ENCODE results near the gene NSMCE1.

NSMCE1 gene

DNA sequence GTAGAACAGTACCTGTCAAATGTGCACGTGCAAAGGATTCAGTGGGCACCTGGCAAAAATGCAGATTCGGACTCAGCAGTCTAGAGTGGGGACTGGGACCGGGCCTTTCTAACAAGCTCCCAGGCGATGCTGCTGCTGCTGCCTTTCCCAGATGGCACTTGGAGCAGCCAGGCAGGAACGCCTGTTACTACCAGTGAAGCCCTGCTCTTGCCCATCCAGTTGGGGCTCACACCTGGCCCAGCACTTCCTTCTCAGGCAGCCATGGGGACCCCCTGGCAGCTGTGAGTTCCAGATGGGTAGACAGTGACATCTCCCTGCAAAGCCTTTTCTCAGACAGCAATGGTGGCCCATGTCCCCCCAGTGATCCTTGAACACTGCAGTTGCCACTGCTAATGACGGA is 34.8 kb downstream of the NSMCE1 start:
- H3K4me3 ChIP-seq (ENCODE audit: low read length) = no peak overlapping the region
- DNase-seq (ENCODE audit: low read depth) = no peak
- TF ChIP-seq, protein P1, sequence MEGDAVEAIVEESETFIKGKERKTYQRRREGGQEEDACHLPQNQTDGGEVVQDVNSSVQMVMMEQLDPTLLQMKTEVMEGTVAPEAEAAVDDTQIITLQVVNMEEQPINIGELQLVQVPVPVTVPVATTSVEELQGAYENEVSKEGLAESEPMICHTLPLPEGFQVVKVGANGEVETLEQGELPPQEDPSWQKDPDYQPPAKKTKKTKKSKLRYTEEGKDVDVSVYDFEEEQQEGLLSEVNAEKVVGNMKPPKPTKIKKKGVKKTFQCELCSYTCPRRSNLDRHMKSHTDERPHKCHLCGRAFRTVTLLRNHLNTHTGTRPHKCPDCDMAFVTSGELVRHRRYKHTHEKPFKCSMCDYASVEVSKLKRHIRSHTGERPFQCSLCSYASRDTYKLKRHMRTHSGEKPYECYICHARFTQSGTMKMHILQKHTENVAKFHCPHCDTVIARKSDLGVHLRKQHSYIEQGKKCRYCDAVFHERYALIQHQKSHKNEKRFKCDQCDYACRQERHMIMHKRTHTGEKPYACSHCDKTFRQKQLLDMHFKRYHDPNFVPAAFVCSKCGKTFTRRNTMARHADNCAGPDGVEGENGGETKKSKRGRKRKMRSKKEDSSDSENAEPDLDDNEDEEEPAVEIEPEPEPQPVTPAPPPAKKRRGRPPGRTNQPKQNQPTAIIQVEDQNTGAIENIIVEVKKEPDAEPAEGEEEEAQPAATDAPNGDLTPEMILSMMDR (conservative IDR thresholded peaks at IDR 0.05; ENCODE audit: low read depth, low read length) = no peak

DNA sequence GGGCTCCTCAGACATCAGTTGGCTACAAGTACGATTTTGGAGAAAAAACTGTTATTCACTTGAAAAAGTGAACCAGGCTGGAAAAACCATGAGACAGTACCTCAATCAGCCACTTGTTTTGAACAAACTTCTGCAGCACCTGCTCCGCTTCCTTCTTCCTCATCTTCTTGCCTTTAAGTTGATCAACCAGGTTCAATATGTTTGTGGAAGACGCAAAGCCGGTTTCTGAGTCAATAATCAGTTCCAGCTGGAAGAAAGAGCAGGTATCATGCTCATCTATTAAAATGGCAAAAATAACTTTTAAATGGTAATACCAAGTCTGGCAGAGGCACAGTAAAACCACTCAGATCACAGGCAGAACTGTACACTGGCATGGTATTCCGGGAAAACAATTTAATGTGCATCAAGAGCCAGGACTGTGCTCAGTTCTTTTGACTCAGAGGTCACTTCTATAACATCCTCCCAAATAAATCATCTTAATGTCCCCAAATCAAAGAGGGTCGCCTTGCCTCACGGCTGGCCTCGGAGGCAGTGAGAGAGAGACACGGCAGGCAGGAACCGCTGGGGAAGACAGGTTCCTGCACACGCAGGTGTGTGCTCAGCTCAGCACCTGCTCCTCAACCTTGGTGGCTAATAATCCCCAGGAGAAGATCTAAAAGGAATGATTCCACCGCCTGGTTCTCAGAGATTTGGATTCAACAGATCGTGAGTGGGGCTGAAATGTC is 35.5 kb downstream of the NSMCE1 start:
- TF ChIP-seq, protein P1 (conservative IDR thresholded peaks at IDR 0.05; ENCODE audit: low read depth, low read length) = no peak
- H3K4me3 ChIP-seq (ENCODE audit: low read length) = no peak overlapping the region
- DNase-seq (ENCODE audit: low read depth) = no peak

DNA sequence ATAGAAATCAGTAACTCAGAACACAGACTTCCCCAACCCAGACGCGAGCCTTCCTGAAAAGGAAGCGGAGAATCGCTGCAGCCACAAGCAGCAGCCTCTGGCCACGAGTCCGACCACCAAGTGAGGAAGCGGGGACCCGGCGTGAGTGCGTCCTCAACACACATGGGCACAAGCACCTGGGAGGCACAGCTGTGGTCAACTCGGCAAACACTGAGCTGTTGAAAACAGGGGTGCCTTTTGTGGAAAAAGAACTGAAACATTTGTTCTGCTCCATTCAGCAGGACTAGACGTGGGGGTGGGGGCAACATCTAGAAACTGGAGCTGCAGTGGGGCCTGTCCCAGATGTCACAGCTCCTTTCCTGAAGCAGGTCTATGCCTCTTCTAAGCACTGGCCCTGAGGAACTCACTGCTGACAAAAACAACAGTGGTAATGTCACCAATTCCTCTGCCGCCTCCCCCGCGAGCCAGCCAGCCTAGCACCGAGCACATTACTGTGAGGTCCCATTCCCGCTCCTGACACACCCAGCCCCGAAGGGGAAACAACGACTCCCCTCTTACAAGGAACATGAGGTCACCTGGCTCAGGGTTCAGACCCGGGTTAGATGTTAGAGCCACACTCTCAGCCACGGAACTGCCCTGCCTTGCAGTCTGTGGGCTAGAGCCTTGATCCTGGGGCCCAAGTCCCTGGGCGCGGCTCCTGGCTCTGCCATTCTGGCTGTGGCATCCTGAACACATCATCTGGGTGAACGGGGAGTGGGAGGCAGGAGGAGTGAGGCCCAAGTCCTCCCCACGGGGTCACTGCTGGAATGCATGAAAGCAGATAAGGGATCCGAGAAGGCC is 36.3 kb downstream of the NSMCE1 start:
- TF ChIP-seq, protein P1 (conservative IDR thresholded peaks at IDR 0.05; ENCODE audit: low read depth, low read length) = no peak
- no peak for DNase-seq (ENCODE audit: low read depth)
- no peak overlapping the region for H3K4me3 ChIP-seq (ENCODE audit: low read length)

DNA sequence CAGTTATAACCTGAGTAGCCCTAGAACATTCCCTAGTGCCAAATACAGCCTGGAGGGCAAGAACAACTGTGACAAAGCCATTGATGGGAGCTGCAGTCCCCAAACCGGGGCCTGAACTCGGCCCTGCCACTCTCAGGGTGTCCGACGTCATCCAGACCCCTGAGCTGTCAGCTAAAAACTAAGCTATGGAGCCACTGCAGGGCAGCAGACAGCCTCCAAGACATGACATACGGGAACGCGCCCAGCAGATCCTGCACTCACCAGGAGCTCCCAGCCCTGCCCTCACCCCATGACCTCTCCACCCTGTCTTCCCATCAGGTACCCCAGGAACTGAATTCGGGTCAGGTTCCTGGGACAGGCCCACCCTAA is 36.9 kb downstream of the NSMCE1 start:
- DNase-seq (ENCODE audit: low read depth) = no peak
- no peak overlapping the region for H3K4me3 ChIP-seq (ENCODE audit: low read length)
- TF ChIP-seq, protein P1 (conservative IDR thresholded peaks at IDR 0.05; ENCODE audit: low read depth, low read length) = no peak

DNA sequence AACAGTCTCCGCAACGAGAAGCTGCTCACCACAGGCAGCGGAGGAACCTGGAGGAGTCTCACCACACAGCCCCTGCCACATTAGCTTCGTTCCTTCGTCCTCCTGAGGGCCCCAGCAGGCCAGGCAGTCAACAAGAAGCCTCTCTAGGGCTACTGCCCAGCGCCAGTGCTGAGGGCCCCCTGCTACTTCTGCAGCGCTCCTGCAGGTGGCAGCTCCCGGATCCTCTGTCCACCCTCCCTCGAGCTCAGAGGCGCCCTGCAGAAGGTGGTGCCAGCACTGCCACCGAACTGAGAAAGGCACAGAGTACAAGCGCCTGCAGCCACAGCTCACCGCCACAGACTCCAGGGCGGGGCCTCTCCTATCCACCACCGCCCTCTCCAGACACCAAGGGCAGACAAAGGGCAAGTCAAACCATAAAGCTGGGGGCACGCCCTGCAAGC is 38.0 kb downstream of the NSMCE1 start:
- DNase-seq (ENCODE audit: low read depth) = no peak
- TF ChIP-seq, protein P1 (conservative IDR thresholded peaks at IDR 0.05; ENCODE audit: low read depth, low read length) = no peak
- no peak overlapping the region for H3K4me3 ChIP-seq (ENCODE audit: low read length)

DNA sequence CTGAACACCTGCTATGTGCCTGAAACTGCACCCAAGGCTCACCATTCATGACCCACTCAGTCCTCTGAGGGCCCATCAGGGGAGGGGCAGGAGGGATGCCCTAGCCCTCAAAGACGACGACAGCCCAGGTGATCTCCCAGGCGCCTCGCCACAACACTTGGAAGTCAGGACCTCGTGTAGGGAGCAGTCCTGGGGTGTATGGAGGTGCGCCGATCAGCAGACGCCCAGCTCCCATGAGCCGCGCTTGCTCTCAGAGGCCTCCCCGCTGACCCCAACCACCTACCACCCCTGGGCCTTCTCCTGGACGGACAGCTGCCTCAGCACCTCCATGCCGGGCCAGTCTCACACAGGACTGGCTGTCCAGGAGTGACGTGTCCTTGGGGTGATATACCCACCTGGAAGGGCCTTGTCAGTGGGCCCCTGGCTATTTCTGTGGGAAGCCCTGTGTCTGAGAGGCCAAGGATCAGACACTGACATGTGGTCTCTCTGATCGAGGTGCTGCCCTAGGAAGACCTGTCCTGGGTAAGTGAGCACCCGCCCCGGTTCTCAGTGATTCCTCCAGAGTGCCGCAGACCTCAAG is 38.6 kb downstream of the NSMCE1 start:
- TF ChIP-seq, protein P1 (conservative IDR thresholded peaks at IDR 0.05; ENCODE audit: low read depth, low read length) = no peak
- H3K4me3 ChIP-seq (ENCODE audit: low read length) = no peak overlapping the region
- DNase-seq (ENCODE audit: low read depth) = no peak

All from retinal pigment epithelial cell (primary cell).